Measurements from ENCODE around the gene TNFSF4. TPM values are rescaled to one million over a fixed set of nuclear protein-coding genes. Genes with fewer than 3 reads are reported as not detected.
A peak's percentile ranks its signal among the peaks of the same experiment; 100 is the strongest.

Gene TNFSF4
- polyA plus RNA-seq, 1 donor from 2014 or later: 1.0 TPM

DNA sequence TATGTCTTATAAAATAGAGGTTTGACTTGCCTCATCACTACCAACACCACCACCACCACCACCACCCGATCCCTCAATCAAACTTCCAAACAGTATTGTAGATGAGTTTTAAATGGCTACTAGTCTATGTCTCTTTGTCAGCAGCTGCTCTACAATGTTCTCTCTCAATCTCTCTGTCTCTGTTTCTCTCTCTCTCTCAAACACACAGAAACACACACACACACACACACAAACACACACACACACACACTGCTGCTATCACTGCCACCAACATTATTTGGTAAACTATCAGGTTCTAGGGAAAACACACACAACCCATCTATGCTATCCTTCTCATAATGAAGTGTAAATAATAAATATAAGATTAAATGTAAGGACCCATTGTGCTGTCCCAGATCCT is 2.4 kb downstream of the TNFSF4 start:
- no peaks in the 10 kb centered on the region for H4K20me1 ChIP-seq (ENCODE audit: insufficient read depth)
- no peak overlapping the region for H3K4me2 ChIP-seq (ENCODE audit: low read length)

DNA sequence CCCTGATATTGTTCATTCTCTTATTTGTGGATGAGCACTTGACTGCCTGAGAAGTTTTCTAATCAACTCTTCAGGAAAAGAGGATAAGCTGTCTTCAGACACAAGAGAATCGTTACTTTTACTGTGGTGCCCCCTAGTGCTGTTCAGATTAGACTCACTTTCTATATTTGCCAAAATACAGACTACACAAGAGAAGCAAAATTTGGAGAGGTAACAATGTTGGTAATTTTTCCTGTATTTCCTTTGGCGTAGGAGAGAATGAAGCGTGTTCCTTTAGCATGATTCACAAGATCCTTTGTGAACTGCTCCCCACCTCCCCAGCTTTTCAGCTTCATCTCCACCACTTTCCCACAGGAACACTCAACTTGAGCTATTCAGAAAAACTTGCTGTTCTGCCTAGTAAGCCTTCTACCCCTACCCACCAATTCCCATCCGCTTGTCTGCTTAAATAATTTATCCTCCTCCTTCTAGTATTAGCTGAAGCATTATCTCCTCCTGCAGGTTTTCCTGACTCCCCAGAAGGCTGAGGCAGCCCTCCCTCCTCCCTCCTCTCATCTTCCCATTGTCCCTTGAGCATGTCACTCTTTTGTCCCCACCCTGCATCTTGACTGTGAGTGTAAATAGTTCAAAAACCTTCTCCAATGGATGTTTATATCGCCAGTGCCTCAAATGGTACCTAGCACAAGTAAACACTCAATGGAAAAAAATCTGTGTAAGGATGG is 4.5 kb downstream of the TNFSF4 start:
- Histone ChIP-seq H3K27me3 (ENCODE audit: insufficient read depth, low read depth, low read length) (no peaks in the 10 kb centered on the region), H3K4me3 (ENCODE audit: low read length) (no peak overlapping the region), H3K4me2 (ENCODE audit: low read length) (no peak overlapping the region), H3K27ac (ENCODE audit: low read length) (no peak overlapping the region), H4K20me1 (ENCODE audit: insufficient read depth) (no peaks in the 10 kb centered on the region), H3K36me3 (ENCODE audit: insufficient read depth, low read length) (no peaks in the 10 kb centered on the region), H3F3A (ENCODE audit: insufficient read depth, low read length, poor library complexity, severe bottlenecking) (no peaks in the 10 kb centered on the region), H2AFZ (ENCODE audit: low read depth, low read length) (no peak overlapping the region), H3K9me2 (ENCODE audit: insufficient read depth, low read length) (no peaks in the 10 kb centered on the region), H3K9ac (ENCODE audit: low read length) (no peak overlapping the region), H3K79me2 (replicated peaks; ENCODE audit: insufficient read depth, low read length) (no peaks in the 10 kb centered on the region), H3K9me3 (ENCODE audit: low read length) (no peaks in the 10 kb centered on the region)
- no peak for TF ChIP-seq EP300 (conservative IDR thresholded peaks at IDR 0.05; ENCODE audit: poor library complexity, severe bottlenecking)
- no peak for TF ChIP-seq MXI1 (conservative IDR thresholded peaks at IDR 0.05; ENCODE audit: poor library complexity, severe bottlenecking)
- TF ChIP-seq, protein P1, sequence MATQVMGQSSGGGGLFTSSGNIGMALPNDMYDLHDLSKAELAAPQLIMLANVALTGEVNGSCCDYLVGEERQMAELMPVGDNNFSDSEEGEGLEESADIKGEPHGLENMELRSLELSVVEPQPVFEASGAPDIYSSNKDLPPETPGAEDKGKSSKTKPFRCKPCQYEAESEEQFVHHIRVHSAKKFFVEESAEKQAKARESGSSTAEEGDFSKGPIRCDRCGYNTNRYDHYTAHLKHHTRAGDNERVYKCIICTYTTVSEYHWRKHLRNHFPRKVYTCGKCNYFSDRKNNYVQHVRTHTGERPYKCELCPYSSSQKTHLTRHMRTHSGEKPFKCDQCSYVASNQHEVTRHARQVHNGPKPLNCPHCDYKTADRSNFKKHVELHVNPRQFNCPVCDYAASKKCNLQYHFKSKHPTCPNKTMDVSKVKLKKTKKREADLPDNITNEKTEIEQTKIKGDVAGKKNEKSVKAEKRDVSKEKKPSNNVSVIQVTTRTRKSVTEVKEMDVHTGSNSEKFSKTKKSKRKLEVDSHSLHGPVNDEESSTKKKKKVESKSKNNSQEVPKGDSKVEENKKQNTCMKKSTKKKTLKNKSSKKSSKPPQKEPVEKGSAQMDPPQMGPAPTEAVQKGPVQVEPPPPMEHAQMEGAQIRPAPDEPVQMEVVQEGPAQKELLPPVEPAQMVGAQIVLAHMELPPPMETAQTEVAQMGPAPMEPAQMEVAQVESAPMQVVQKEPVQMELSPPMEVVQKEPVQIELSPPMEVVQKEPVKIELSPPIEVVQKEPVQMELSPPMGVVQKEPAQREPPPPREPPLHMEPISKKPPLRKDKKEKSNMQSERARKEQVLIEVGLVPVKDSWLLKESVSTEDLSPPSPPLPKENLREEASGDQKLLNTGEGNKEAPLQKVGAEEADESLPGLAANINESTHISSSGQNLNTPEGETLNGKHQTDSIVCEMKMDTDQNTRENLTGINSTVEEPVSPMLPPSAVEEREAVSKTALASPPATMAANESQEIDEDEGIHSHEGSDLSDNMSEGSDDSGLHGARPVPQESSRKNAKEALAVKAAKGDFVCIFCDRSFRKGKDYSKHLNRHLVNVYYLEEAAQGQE (IDR thresholded peaks at IDR 0.05; ENCODE audit: borderline replicate concordance): no peak
- TF ChIP-seq EZH2 (IDR thresholded peaks at IDR 0.05; ENCODE audit: borderline replicate concordance, insufficient read depth, low read length, poor library complexity, severe bottlenecking): no peak
- no peak for TF ChIP-seq TAF1 (IDR thresholded peaks at IDR 0.05; ENCODE audit: low read depth)
- TF ChIP-seq RAD21 (conservative IDR thresholded peaks at IDR 0.05): peak; percentile 67
- TF ChIP-seq POLR2AphosphoS5 (IDR thresholded peaks at IDR 0.05): no peak
- TF ChIP-seq, protein P2, sequence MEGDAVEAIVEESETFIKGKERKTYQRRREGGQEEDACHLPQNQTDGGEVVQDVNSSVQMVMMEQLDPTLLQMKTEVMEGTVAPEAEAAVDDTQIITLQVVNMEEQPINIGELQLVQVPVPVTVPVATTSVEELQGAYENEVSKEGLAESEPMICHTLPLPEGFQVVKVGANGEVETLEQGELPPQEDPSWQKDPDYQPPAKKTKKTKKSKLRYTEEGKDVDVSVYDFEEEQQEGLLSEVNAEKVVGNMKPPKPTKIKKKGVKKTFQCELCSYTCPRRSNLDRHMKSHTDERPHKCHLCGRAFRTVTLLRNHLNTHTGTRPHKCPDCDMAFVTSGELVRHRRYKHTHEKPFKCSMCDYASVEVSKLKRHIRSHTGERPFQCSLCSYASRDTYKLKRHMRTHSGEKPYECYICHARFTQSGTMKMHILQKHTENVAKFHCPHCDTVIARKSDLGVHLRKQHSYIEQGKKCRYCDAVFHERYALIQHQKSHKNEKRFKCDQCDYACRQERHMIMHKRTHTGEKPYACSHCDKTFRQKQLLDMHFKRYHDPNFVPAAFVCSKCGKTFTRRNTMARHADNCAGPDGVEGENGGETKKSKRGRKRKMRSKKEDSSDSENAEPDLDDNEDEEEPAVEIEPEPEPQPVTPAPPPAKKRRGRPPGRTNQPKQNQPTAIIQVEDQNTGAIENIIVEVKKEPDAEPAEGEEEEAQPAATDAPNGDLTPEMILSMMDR (IDR thresholded peaks at IDR 0.05; ENCODE audit: poor library complexity, severe bottlenecking): peak; percentile 56
- TF ChIP-seq SMC3 (conservative IDR thresholded peaks at IDR 0.05; ENCODE audit: poor library complexity): peak; percentile 69

More for the DNA sequence above, 2.4 kb downstream of the TNFSF4 start:
- Histone ChIP-seq H3K9me2 (ENCODE audit: insufficient read depth, low read length) (no peaks in the 10 kb centered on the region), H2AFZ (ENCODE audit: low read depth, low read length) (no peak overlapping the region), H3K4me3 (ENCODE audit: low read length) (no peak overlapping the region), H3K9me3 (ENCODE audit: low read length) (no peaks in the 10 kb centered on the region), H3K36me3 (ENCODE audit: insufficient read depth, low read length) (no peaks in the 10 kb centered on the region), H3F3A (ENCODE audit: insufficient read depth, low read length, poor library complexity, severe bottlenecking) (no peaks in the 10 kb centered on the region), H3K9ac (ENCODE audit: low read length) (no peak overlapping the region), H3K27me3 (ENCODE audit: insufficient read depth, low read depth, low read length) (no peaks in the 10 kb centered on the region), H3K27ac (ENCODE audit: low read length) (no peak overlapping the region), H3K79me2 (replicated peaks; ENCODE audit: insufficient read depth, low read length) (no peaks in the 10 kb centered on the region)
- TF ChIP-seq EZH2 (IDR thresholded peaks at IDR 0.05; ENCODE audit: borderline replicate concordance, insufficient read depth, low read length, poor library complexity, severe bottlenecking): no peak
